ENCODE measurements around the gene TYW3. TPM values are rescaled to one million over a fixed set of nuclear protein-coding genes. Genes with fewer than 3 reads are reported as not detected.

TYW3 gene, protein sequence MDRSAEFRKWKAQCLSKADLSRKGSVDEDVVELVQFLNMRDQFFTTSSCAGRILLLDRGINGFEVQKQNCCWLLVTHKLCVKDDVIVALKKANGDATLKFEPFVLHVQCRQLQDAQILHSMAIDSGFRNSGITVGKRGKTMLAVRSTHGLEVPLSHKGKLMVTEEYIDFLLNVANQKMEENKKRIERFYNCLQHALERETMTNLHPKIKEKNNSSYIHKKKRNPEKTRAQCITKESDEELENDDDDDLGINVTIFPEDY
- total RNA-seq, result 6.2 TPM

DNA sequence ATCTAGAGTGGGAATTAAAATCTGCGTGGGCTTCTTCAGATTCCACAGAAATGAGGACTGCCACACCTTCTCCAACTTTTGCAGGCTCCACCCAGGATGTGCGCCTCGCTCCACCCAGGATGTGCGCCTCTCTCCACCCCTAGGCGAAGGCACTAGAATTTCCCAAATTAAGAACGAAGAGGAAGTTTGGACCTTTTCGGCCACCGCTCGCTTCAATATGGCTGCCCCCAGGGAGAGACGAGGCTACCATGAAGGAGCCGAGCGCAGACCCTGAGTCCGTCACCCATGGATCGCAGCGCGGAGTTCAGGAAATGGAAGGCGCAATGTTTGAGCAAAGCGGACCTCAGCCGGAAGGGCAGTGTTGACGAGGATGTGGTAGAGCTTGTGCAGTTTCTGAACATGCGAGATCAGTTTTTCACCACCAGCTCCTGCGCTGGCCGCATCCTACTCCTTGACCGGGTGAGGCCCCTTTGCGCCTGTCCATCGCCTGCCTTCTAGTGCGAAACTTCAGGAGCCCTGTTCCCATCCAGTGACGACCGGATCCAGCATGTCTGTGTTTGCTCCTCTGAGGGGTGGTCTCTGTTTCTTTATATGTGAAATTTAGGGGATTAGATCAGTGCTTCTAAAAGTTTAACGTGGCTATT is at the start of gene TYW3, which contains the start of gene CRYZ:
TSS of gene TYW3 (plus strand) at position 193 of the 644 bp plus-strand sequence. CDS start at position 286, 93 bp downstream.
TSS of gene CRYZ (minus strand) at position 91 of the 644 bp plus-strand sequence. CDS start 8,229 bp downstream, outside the sequence.
- Histone ChIP-seq H3K27ac (peak within 1 kb of the TSS; percentile 65 to 84), H3K4me1 (peaks cover 0 to 26% of the 10 kb centered on the region in 2 donors), H3K36me3 (peaks cover 7 to 13% of the 10 kb centered on the region in 2 donors), H3K27me3 (no peaks in the 10 kb centered on the region), H3K4me3 (peak within 1 kb of the TSS; percentile 65 to 81), H3K9me3 (no peaks in the 10 kb centered on the region)
- TF ChIP-seq, protein P1, sequence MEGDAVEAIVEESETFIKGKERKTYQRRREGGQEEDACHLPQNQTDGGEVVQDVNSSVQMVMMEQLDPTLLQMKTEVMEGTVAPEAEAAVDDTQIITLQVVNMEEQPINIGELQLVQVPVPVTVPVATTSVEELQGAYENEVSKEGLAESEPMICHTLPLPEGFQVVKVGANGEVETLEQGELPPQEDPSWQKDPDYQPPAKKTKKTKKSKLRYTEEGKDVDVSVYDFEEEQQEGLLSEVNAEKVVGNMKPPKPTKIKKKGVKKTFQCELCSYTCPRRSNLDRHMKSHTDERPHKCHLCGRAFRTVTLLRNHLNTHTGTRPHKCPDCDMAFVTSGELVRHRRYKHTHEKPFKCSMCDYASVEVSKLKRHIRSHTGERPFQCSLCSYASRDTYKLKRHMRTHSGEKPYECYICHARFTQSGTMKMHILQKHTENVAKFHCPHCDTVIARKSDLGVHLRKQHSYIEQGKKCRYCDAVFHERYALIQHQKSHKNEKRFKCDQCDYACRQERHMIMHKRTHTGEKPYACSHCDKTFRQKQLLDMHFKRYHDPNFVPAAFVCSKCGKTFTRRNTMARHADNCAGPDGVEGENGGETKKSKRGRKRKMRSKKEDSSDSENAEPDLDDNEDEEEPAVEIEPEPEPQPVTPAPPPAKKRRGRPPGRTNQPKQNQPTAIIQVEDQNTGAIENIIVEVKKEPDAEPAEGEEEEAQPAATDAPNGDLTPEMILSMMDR (IDR thresholded peaks at IDR 0.05), result no peak
- peak; percentile 56 to 96 for DNase-seq (ENCODE audit: low spot score in 2 of 2)
- intact Hi-C loops (cut with DNase I), result loop anchor here (5.0 kb wide), 1 partner anchor 536 kb away; the partner anchor contains the start of genes FPGT and LRRIQ3

DNA sequence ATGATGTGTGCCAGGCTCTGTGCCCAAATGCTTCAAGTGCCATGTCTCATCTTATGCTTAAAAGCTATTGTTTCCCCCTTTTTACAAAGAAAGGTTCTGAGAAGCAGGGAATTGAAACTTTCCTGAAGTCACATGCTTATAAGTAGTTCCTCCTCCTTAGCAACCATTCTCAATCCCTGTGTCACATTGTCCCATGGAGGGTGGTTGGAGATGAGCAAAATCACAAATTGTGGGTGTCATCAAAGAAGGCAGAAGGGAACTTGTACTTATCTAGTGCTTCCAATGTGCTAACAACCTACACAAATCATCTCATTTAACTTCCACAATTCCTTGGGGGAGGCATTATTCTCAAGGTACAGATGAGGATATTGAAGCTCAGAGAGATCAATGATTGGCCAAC is 49.3 kb upstream of the TYW3 start:
- no peaks in the 10 kb centered on the region for H3K4me1 ChIP-seq
- DNase-seq (ENCODE audit: low spot score in 2 of 2), result no peak
- H3K9me3 ChIP-seq, result no peaks in the 10 kb centered on the region
- intact Hi-C loops (cut with DNase I), result no loop called here
- no peak overlapping the region for H3K4me3 ChIP-seq
- H3K27me3 ChIP-seq, result no peaks in the 10 kb centered on the region
- H3K36me3 ChIP-seq, result no peaks in the 10 kb centered on the region
- TF ChIP-seq, protein P1 (IDR thresholded peaks at IDR 0.05), result no peak
- H3K27ac ChIP-seq, result no peak overlapping the region

DNA sequence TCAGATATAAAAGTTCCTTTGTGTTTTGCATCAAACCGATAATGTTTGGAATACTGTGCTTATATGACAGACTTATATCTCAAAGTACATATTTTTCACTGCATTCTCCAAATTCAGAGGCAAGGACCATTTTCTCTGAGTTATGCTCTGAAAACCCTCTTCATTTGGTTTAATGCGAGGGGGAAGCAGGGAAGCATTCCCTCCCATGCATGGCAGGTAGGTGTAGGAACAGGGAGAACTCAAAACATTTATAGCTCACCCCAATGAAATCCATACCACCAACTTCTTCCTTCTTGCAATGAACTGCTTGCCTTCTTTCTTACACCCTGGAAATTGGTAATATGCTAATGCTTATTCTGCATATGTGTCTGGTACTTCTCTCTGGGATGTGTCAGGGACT is 48.7 kb upstream of the TYW3 start:
- H3K27ac ChIP-seq, result no peak overlapping the region
- no peak for DNase-seq (ENCODE audit: low spot score in 2 of 2)
- intact Hi-C loops (cut with DNase I), result no loop called here
- no peaks in the 10 kb centered on the region for H3K27me3 ChIP-seq
- H3K36me3 ChIP-seq, result no peaks in the 10 kb centered on the region
- H3K4me1 ChIP-seq, result no peaks in the 10 kb centered on the region
- H3K9me3 ChIP-seq, result no peaks in the 10 kb centered on the region
- TF ChIP-seq, protein P1 (IDR thresholded peaks at IDR 0.05), result no peak
- H3K4me3 ChIP-seq, result no peak overlapping the region

DNA sequence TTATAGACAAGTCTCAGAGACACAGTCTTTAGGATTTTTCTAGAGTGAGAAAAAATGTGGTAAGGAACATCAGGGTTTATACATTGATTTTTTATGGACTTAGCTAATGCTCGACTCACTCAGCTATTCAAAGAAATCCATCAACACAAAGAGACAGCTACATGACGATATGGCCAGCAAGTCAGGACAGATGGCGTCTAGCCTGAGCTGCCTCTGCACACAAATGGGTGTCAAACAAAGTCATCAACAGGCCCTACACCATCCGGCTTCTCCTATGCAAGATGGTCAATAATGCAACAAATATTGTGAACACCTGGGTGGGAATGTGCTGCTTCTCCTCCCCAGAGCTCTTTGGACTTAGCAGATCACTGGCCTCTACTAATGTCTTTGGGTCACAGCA is 46.0 kb upstream of the TYW3 start:
- Histone ChIP-seq H3K27ac (no peak overlapping the region), H3K27me3 (no peaks in the 10 kb centered on the region), H3K9me3 (no peaks in the 10 kb centered on the region), H3K36me3 (no peaks in the 10 kb centered on the region), H3K4me3 (no peak overlapping the region), H3K4me1 (no peaks in the 10 kb centered on the region)
- DNase-seq (ENCODE audit: low spot score in 2 of 2), result no peak
- TF ChIP-seq, protein P1 (IDR thresholded peaks at IDR 0.05), result no peak
- intact Hi-C loops (cut with DNase I), result no loop called here

DNA sequence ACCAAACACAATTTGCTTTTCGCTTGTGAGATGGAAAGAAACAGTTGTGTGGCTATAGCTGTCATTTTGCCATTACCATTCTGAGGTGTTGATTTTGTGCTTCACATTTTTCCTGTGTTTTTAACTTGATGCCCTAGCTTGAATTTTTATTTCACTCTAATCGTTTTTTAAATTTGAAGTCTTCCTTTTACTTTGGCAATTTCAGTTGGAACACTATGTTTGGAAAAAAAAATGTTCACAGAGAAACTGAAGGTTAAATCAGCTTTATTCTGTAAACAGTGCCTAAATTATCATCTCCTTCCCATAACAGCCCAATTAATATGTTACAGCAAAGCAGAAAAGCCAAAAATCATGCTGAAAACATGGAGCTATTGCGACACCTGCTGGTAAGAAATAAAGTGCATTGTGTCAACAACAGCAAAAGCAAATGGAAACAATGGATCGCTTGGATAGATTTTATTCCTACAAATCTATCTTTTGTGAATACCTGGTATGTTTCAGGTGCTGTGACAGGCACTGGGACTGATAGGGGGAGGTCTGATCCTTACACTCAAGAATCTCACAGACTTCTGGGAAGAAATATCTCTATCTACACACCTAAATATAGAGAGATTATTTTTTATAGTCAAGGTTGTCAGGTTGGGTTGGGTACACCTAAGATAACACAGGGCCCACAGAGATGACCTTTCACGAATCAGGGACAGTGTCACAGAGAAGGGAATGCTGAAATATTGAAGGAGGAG is 43.2 kb upstream of the TYW3 start:
- Histone ChIP-seq H3K9me3 (no peaks in the 10 kb centered on the region), H3K4me1 (no peaks in the 10 kb centered on the region), H3K27ac (no peak overlapping the region), H3K36me3 (no peaks in the 10 kb centered on the region), H3K4me3 (no peak overlapping the region), H3K27me3 (no peaks in the 10 kb centered on the region)
- DNase-seq (ENCODE audit: low spot score in 2 of 2), result no peak
- TF ChIP-seq, protein P1 (IDR thresholded peaks at IDR 0.05), result peak; percentile 44 to 82 (median 75)
- intact Hi-C loops (cut with DNase I), result no loop called here

Data from ascending aorta (tissue), 2 donors.